Measurements from ENCODE around the gene ARHGEF35.
"Not testable (repeated sequence)": the region's sequence is repeated elsewhere in the genome, so short reads cannot be mapped to it uniquely, and the experiment has no call there.

Gene ARHGEF35

GRCh38 chr7:144183166-144183565 is 12.5 kb downstream of the ARHGEF35 start, which contains the start of gene CTAGE4:
CTAGE4 (plus strand) TSS chr7:144183466; CDS start chr7:144183504, 38 bp downstream.
- intact Hi-C loops (cut with DNase I); DNase-seq: not testable (repeated sequence)

GRCh38 chr7:144179165-144179479 is 16.5 kb downstream of the ARHGEF35 start:
- not testable (repeated sequence) for DNase-seq
- intact Hi-C loops (cut with DNase I) = loop anchor here (10.0 kb wide), 1 partner anchor 216 kb away; no protein-coding TSS in a partner anchor

- not testable (repeated sequence) for DNase-seq
- intact Hi-C loops (cut with DNase I) = loop anchor here (10.0 kb wide), 1 partner anchor 216 kb away; no protein-coding TSS in a partner anchor
These were observed 17.1 kb downstream of the ARHGEF35 start for GRCh38 chr7:144178380-144179164.

- intact Hi-C loops (cut with DNase I) = loop anchor here (10.0 kb wide), 1 partner anchor 220 kb away; no protein-coding TSS in a partner anchor
- DNase-seq = no peak
These were observed 21.0 kb downstream of the ARHGEF35 start for GRCh38 chr7:144174613-144175012.

GRCh38 chr7:144171594-144172350 is 23.9 kb downstream of the ARHGEF35 start:
- intact Hi-C loops (cut with DNase I) = loop anchor here (10.0 kb wide), 1 partner anchor 223 kb away; no protein-coding TSS in a partner anchor

GRCh38 chr7:144164784-144165183 is 30.8 kb downstream of the ARHGEF35 start:
- no peak for DNase-seq
- intact Hi-C loops (cut with DNase I) = no loop called here

More at GRCh38 chr7:144171594-144172350, 23.9 kb downstream of the ARHGEF35 start:
- DNase-seq = not testable (repeated sequence)

- no peak for DNase-seq
- intact Hi-C loops (cut with DNase I) = no loop called here
These were observed 36.8 kb downstream of the ARHGEF35 start for GRCh38 chr7:144158861-144159260.

GRCh38 chr7:144148224-144148827 is 47.3 kb downstream of the ARHGEF35 start:
- intact Hi-C loops (cut with DNase I) = no loop called here
- no peak for DNase-seq

- DNase-seq = no peak
- intact Hi-C loops (cut with DNase I) = no loop called here
These were observed 51.2 kb downstream of the ARHGEF35 start for GRCh38 chr7:144144426-144144825.

GRCh38 chr7:144142187-144142586 is 53.4 kb downstream of the ARHGEF35 start:
- no peak for DNase-seq
- intact Hi-C loops (cut with DNase I) = no loop called here

GRCh38 chr7:144137501-144137900 is 58.1 kb downstream of the ARHGEF35 start:
- no peak for DNase-seq
- intact Hi-C loops (cut with DNase I) = no loop called here
